Lung (tissue), 12 donors: ENCODE measurements around the gene ADGRL2. TPM values are rescaled to one million over a fixed set of nuclear protein-coding genes. Genes with fewer than 3 reads are reported as not detected.

Experiments used
- ATAC-seq: fragments of 200-7000 bp; cut with Tn5 transposase; one replicate; pipeline ENCODE4 v1.9.1; 2020; ENCODE audit warnings: moderate number of reproducible peaks; ENCODE audit not compliant: insufficient read depth, low FRiP score
- DNase-seq, 3 donors: peaks; one replicate each; pipeline ENCODE4 v3.0.0-alpha.2; 2013 to 2017
- H3K27ac ChIP-seq, 2 donors: one replicate each; pipeline ENCODE4 v1.5.1; 2013; ENCODE audit warnings: mild to moderate bottlenecking in 2 of 2, moderate library complexity in 2 of 2, control low read depth in 1 of 2, inconsistent platforms in 1 of 2, low read depth in 1 of 2, low read length in 1 of 2
- H3K27me3 ChIP-seq, 3 donors: one replicate each; pipeline ENCODE4 v1.5.1; 2013; ENCODE audit warnings: low read length in 2 of 3; ENCODE audit not compliant: control insufficient read depth in 3 of 3, insufficient read depth in 3 of 3
- H3K36me3 ChIP-seq, 4 donors: one replicate each; pipeline ENCODE4 v1.5.1; 2013; ENCODE audit warnings: low read length in 4 of 4, mild to moderate bottlenecking in 1 of 4, moderate library complexity in 1 of 4; ENCODE audit not compliant: control insufficient read depth in 4 of 4, insufficient read depth in 4 of 4
- H3K4me1 ChIP-seq, 5 donors: one replicate each; pipeline ENCODE4 v1.5.1; 2013; ENCODE audit warnings: low read length in 5 of 5, mild to moderate bottlenecking in 2 of 5, moderate library complexity in 1 of 5; ENCODE audit not compliant: control insufficient read depth in 5 of 5, insufficient read depth in 5 of 5
- H3K4me3 ChIP-seq: one replicate; pipeline ENCODE4 v1.5.1; 2013; ENCODE audit warnings: mild to moderate bottlenecking, control low read depth, moderate library complexity
- H3K9ac ChIP-seq, 2 donors: one replicate each; pipeline ENCODE4 v1.5.1; 2013; ENCODE audit warnings: low read length in 2 of 2, control low read depth in 1 of 2; ENCODE audit not compliant: insufficient read depth in 1 of 2
- H3K9me3 ChIP-seq, 4 donors: one replicate each; pipeline ENCODE4 v1.5.1; 2013; ENCODE audit warnings: low read length in 3 of 4, mild to moderate bottlenecking in 1 of 4, moderate library complexity in 1 of 4; ENCODE audit not compliant: control insufficient read depth in 4 of 4, insufficient read depth in 3 of 4
- CTCF ChIP-seq: IDR thresholded peaks from 2 replicates; pipeline ENCODE4 v1.5.1; 2012; ENCODE audit warnings: mild to moderate bottlenecking; ENCODE audit errors: control extremely low read depth, extremely low read depth
- WGBS, 2 donors: extraction: QIAGEN DNeasy Blood & Tissue Kit; methylation state at CpG; one replicate each; pipeline ENCODE4 v1.1.7; 2013; 5-methylcytosine and 5-hydroxymethylcytosine counted together
- polyA plus RNA-seq, 2 donors: library from polyadenylated mRNA; stranded (reverse); fragments of 200-250 nt; gene quantifications; one replicate each; pipeline ENCODE4 v1.2.1, GENCODE V29; 2013
- total RNA-seq, 2 donors: library from RNA; depleted of rRNA in 1 of 2; stranded (reverse); fragments of >200 nt in 1 of 2; gene quantifications; one replicate each; pipeline ENCODE4 v1.2.1, GENCODE V29; 2014 to 2021
- donor health status: control.
- donor health status: control.
- donor health status: Bipolar disorder and iron deficiency.
- donor health status: healthy.
- donor health status: DM: yes; HTN: yes; CAD: no.

The ADGRL2 gene
- total and polyA plus RNA-seq, 4 donors, result 32.5 to 421 (median 72.1) TPM

DNA sequence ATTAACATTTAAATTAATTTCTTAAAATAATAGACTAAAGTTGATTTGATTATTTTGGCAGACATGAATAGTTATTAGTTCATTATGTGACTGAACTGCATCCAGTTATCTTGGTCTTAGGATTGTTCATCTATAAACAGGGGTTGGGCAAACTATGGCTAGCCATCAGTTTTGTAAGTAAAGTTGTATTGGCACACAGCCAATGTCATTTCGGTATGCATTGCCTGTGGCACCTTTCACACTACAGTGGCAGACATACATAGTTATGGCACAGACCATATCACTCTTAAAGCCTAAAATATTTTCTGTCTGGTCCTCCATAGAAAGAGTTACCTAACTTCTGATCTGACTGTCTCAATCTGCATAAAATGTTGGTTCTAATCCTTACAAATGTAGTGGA lies 27.2 kb downstream of the ADGRL2 start:
- TF ChIP-seq CTCF, result no peak
- Histone ChIP-seq H3K9ac (no peak overlapping the region), H3K4me3 (no peak overlapping the region), H3K9me3 (peaks cover 0 to 2% (median 0%) of the 10 kb centered on the region in 4 donors), H3K36me3 (peaks cover 0 to 2% (median 0%) of the 10 kb centered on the region in 4 donors), H3K27ac (no peak overlapping the region), H3K4me1 (peaks cover 0 to 8% (median 3%) of the 10 kb centered on the region in 5 donors), H3K27me3 (no peaks in the 10 kb centered on the region)
- no peak for DNase-seq
- no peak for ATAC-seq
- 53 to 69% methylated on average over 1 of the region's 1 CpG for WGBS, 2 donors

DNA sequence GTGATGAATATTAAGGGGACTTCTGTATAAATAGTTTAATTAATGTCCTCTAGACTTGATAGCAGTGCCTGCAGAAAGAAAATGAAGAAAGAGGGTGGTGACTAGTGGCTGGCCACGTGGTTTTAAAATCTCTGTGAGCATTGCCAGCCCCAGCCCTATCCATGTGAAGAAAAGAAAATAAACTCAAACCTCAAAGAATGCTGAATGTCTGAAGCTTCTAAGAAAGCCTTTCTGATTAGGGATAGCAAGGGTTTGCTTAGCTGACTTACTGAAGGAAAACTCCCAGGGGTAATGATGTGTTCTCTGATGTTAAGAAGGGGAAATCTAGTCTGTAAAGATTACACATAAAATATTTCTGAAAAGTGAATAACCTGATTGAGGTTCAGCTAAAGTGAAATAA lies 31.8 kb downstream of the ADGRL2 start:
- Histone ChIP-seq H3K27me3 (no peaks in the 10 kb centered on the region), H3K9ac (no peak overlapping the region), H3K4me1 (peaks cover 1 to 40% (median 18%) of the 10 kb centered on the region in 5 donors), H3K27ac (no peak overlapping the region), H3K9me3 (no peaks in the 10 kb centered on the region), H3K36me3 (peaks cover 0 to under 1% (median 0%) of the 10 kb centered on the region in 4 donors), H3K4me3 (no peak overlapping the region)
- WGBS, 2 donors, result 6 to 8% methylated on average over 1 of the region's 1 CpG
- TF ChIP-seq CTCF, result no peak
- DNase-seq (no peak), ATAC-seq (no peak)

- Histone ChIP-seq H3K36me3 (no peaks in the 10 kb centered on the region), H3K4me3 (no peak overlapping the region), H3K9me3 (no peaks in the 10 kb centered on the region), H3K27me3 (no peaks in the 10 kb centered on the region), H3K27ac (no peak overlapping the region), H3K4me1 (peaks cover 1 to 40% (median 19%) of the 10 kb centered on the region in 5 donors), H3K9ac (no peak overlapping the region)
- no peak for TF ChIP-seq CTCF
- WGBS, 2 donors, result 65 to 66% methylated on average over 4 of the region's 4 CpGs
- DNase-seq, result no peak
- no peak for ATAC-seq
Observed at GRCh38 chr1:81833722-81834121, 33.0 kb downstream of the ADGRL2 start.

- 40 to 57% methylated on average over 2 of the region's 2 CpGs for WGBS, 2 donors
Observed at GRCh38 chr1:81834268-81834667, 33.5 kb downstream of the ADGRL2 start.

More at GRCh38 chr1:81834268-81834667, 33.5 kb downstream of the ADGRL2 start:
- no peaks in the 10 kb centered on the region for H3K9me3 ChIP-seq
- no peak overlapping the region for H3K9ac ChIP-seq
- ATAC-seq (no peak), DNase-seq (no peak)
- H3K4me3 ChIP-seq, result no peak overlapping the region
- no peaks in the 10 kb centered on the region for H3K36me3 ChIP-seq
- H3K4me1 ChIP-seq, result peaks cover 1 to 40% (median 19%) of the 10 kb centered on the region in 5 donors
- no peak for TF ChIP-seq CTCF
- H3K27ac ChIP-seq, result peak overlapping the region in 1 of 2 donors; percentile 6
- H3K27me3 ChIP-seq, result no peaks in the 10 kb centered on the region
